ENCODE measurements around the gene OGFR.

DNA sequence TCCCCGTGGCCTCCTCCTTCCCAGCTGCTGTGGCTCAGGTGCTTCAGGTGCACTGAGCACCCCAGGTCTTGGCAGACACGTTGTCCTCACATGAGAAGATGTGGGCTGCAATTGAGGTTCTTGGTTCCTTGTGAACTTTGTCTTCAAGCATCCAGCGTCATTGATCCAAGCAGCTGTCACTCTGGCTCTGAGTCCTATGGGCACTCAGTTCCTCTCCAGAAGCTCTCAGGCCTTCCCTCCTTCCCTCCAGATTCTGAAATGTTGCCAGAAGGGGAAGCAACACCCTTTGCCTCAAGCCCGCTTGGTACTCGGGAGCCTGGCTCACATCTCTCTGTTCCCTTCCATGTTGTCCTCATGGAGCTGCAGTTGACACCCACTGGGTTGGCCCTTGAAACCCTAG lies 16.8 kb upstream of the OGFR start:
- TF ChIP-seq, protein P1, sequence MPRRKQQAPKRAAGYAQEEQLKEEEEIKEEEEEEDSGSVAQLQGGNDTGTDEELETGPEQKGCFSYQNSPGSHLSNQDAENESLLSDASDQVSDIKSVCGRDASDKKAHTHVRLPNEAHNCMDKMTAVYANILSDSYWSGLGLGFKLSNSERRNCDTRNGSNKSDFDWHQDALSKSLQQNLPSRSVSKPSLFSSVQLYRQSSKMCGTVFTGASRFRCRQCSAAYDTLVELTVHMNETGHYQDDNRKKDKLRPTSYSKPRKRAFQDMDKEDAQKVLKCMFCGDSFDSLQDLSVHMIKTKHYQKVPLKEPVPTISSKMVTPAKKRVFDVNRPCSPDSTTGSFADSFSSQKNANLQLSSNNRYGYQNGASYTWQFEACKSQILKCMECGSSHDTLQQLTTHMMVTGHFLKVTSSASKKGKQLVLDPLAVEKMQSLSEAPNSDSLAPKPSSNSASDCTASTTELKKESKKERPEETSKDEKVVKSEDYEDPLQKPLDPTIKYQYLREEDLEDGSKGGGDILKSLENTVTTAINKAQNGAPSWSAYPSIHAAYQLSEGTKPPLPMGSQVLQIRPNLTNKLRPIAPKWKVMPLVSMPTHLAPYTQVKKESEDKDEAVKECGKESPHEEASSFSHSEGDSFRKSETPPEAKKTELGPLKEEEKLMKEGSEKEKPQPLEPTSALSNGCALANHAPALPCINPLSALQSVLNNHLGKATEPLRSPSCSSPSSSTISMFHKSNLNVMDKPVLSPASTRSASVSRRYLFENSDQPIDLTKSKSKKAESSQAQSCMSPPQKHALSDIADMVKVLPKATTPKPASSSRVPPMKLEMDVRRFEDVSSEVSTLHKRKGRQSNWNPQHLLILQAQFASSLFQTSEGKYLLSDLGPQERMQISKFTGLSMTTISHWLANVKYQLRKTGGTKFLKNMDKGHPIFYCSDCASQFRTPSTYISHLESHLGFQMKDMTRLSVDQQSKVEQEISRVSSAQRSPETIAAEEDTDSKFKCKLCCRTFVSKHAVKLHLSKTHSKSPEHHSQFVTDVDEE (CRISPR knock-in tag; IDR thresholded peaks at IDR 0.05): no peak
- TF ChIP-seq, protein P2, sequence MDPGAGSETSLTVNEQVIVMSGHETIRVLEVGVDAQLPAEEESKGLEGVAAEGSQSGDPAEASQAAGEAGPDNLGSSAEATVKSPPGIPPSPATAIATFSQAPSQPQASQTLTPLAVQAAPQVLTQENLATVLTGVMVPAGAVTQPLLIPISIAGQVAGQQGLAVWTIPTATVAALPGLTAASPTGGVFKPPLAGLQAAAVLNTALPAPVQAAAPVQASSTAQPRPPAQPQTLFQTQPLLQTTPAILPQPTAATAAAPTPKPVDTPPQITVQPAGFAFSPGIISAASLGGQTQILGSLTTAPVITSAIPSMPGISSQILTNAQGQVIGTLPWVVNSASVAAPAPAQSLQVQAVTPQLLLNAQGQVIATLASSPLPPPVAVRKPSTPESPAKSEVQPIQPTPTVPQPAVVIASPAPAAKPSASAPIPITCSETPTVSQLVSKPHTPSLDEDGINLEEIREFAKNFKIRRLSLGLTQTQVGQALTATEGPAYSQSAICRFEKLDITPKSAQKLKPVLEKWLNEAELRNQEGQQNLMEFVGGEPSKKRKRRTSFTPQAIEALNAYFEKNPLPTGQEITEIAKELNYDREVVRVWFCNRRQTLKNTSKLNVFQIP (CRISPR knock-in tag; IDR thresholded peaks at IDR 0.05; ENCODE audit: borderline replicate concordance, low read depth): no peak
- TF ChIP-seq, protein P3, sequence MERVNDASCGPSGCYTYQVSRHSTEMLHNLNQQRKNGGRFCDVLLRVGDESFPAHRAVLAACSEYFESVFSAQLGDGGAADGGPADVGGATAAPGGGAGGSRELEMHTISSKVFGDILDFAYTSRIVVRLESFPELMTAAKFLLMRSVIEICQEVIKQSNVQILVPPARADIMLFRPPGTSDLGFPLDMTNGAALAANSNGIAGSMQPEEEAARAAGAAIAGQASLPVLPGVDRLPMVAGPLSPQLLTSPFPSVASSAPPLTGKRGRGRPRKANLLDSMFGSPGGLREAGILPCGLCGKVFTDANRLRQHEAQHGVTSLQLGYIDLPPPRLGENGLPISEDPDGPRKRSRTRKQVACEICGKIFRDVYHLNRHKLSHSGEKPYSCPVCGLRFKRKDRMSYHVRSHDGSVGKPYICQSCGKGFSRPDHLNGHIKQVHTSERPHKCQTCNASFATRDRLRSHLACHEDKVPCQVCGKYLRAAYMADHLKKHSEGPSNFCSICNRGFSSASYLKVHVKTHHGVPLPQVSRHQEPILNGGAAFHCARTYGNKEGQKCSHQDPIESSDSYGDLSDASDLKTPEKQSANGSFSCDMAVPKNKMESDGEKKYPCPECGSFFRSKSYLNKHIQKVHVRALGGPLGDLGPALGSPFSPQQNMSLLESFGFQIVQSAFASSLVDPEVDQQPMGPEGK (CRISPR knock-in tag; IDR thresholded peaks at IDR 0.05; ENCODE audit: borderline replicate concordance): no peak
- TF ChIP-seq TCF4 (CRISPR knock-in tag; IDR thresholded peaks at IDR 0.05; ENCODE audit: borderline replicate concordance) (no peak), ZFP30 (CRISPR knock-in tag; IDR thresholded peaks at IDR 0.05) (no peak), ZNF565 (CRISPR knock-in tag; conservative IDR thresholded peaks at IDR 0.05; ENCODE audit: low read depth) (no peak), ARNTL (CRISPR knock-in tag; IDR thresholded peaks at IDR 0.05; ENCODE audit: borderline replicate concordance, low read depth) (no peak), ZNF8 (CRISPR knock-in tag; IDR thresholded peaks at IDR 0.05) (no peak), ZNF70 (CRISPR knock-in tag; IDR thresholded peaks at IDR 0.05) (no peak)

All from SK-N-SH treated with all-trans-retinoic acid at 6 μM for 48 hours (cell line).